GM12801 (cell line): ENCODE measurements around the gene HOTAIR.

Source experiments
- CTCF ChIP-seq: IDR thresholded peaks from one replicate; pipeline ENCODE4 v1.5.1; 2011; ENCODE audit warnings: control low read depth; ENCODE audit not compliant: insufficient read length; ENCODE audit errors: extremely low read depth

Gene HOTAIR

GRCh38 chr12:54009171-54010052, 34.7 kb upstream of the HOTAIR start:
- no peak for TF ChIP-seq CTCF

GRCh38 chr12:54008260-54008552, 33.5 kb upstream of the HOTAIR start:
- no peak for TF ChIP-seq CTCF

- TF ChIP-seq CTCF, result no peak
Observed at GRCh38 chr12:54007538-54008259, 32.9 kb upstream of the HOTAIR start.

- no peak for TF ChIP-seq CTCF
Observed at GRCh38 chr12:54006559-54007220, 31.9 kb upstream of the HOTAIR start.

- TF ChIP-seq CTCF, result no peak
Observed at GRCh38 chr12:54005853-54006558, 31.3 kb upstream of the HOTAIR start.

- TF ChIP-seq CTCF, result no peak
Observed at GRCh38 chr12:54005531-54005852, 30.7 kb upstream of the HOTAIR start.
